HL-60/S4 treated with phorbol 12-myristate 13-acetate at 8.2 ng/mL for 4 days and 3 days (cell line): ENCODE results near the gene TRAF2.
"Not testable (repeated sequence)": the region's sequence is repeated elsewhere in the genome, so short reads cannot be mapped to it uniquely, and the experiment has no call there.

Experiments used
- in situ Hi-C: fragments of 300-500 bp; cut with MboI; formaldehyde crosslinking; loops from 2 replicates; pipeline ENCODE4 v1.15.0; 2022; ENCODE audit warnings: low sequenced_read_pairs

Gene TRAF2

GRCh38 chr9:136876476-136876875 is 9.8 kb upstream of the TRAF2 start:
- in situ Hi-C loops, result no loop called here

- in situ Hi-C loops, result no loop called here
These were observed 5.7 kb upstream of the TRAF2 start for GRCh38 chr9:136880651-136881050.

DNA sequence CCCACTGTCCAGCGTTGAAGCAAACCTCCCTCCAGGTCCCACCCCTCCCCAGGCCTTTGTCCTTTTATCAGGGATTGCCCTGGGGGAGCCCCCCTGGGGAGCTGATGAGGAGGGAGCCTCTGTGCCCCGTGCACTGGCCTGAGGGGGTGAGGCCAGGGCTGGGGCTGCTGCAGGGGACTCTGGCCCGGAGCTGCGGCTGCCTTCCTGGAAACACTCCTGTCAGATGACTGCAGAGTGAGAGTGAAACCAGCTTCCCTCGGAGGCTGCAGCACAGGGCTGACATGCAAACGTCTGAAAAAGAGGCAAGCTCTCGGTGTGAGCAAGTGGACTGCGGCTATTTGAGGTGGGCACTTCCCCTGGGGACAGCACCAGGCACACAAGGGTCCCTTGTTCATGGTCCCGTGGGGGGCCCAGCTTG is 4.6 kb upstream of the TRAF2 start:
- in situ Hi-C loops, result no loop called here

GRCh38 chr9:136882109-136882946 is 4.0 kb upstream of the TRAF2 start:
- in situ Hi-C loops, result no loop called here

DNA sequence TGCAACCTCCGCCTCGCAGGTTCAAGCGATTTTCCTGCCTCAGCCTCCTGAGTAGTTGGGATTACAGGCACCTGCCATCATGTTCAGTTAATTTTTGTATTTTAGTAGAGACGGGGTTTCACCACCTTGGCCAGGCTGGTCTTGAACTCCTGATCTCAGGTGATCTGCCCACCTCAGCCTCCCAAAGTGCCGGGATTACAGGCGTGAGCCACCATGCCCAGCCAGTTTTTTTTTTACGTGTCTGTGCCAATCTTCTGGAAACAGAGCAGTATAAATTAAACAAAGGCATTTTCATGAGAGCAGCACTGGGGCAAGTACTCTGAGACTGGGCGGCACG is 3.4 kb upstream of the TRAF2 start:
- in situ Hi-C loops, result not testable (repeated sequence)

- in situ Hi-C loops, result not testable (repeated sequence)
These were observed 2.6 kb upstream of the TRAF2 start for GRCh38 chr9:136883670-136884069.

DNA sequence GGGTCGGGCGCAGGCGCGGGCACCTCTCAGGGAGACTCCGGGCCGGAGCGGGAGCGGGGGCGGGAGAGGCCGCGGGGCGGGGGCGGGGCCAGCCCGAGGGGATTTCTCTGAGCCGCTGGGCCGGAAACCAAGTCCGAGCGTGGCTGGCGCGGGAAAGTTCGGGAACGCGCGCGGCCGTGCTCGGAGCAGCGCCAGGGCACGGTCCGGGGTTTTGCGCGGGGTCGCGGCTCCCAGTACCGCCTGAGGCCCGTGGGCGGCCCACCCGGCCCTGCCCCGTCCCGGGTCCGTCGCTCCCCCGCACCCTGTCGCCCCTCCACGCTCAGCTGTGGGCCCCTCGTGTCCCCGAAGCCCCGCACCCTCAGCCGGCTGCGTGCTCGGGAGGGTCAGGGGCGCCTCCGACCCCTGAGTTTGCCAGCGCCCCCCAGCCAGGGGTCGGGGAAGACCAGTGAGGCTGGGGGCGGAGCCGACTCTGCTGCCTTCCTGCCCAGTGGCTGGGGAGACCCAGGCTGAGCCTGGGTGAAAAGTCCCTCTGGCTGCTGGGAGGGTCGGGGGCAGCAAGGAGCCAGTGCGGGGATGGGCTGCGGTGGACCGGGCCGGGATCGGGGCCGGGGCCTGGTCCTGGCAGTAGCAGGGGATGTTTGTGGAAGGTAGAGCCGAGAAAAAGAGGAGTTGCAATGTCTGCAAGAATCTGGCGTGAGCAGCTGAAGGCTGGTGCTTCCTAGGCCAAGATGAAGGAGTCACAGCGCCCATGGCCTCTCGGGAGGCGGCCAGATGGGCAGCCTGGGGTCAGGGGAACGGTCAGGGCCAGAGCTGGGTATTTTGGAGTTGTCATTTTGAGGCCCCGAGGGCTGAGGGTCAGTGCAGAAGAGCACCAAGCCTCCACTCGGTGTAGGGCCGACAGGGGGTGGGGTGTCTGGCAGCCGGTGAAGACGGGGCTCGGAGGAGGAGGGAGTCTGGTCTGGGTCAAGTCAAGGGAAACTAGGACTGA is 588 bp downstream of the TRAF2 start:
- in situ Hi-C loops, result no loop called here

DNA sequence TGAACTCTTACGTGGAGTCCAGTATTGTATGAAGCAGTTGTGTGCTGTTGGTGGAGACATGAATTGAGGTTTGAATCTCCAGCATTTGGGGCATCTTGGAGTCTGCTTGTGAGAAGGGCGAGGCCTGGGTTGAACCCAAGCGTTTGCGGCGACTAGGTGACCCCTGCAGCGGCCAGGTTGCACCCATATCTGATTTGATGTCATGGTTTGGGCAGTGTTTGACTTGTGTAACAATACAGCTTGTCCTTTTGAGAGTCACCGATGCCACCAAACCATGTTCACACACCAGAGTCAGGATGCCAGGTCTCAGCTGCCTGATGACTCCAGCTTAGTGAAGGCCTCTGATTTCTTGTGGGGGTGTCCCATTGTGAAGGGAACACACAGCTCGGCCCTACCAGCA is 2.1 kb downstream of the TRAF2 start:
- in situ Hi-C loops, result no loop called here

GRCh38 chr9:136889858-136890257 is 3.5 kb downstream of the TRAF2 start:
- in situ Hi-C loops, result no loop called here

GRCh38 chr9:136890661-136891060 is 4.3 kb downstream of the TRAF2 start:
- in situ Hi-C loops, result no loop called here

GRCh38 chr9:136896027-136896426 is 9.7 kb downstream of the TRAF2 start:
- in situ Hi-C loops, result no loop called here

GRCh38 chr9:136898483-136899100 is 12.3 kb downstream of the TRAF2 start:
- in situ Hi-C loops, result no loop called here

DNA sequence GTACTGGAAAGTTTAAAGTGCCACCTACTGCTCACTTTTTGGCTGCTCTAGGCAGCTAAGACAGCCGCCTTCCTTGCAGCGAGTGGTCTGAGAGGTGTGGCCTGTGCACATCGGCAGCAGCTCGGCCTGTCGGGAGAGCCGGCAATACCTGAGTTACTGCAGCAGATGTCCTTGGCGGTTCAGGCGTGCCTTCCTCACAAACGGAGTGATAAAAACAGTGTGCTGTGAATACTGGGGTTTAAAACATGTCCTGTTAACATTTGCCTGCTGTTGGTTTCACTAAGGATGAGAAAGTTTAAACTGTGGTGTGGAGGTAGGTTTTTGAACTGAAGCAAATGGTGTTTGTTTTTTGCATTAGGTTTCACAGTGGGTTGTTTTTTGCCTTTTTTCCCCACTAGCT is 12.9 kb downstream of the TRAF2 start:
- in situ Hi-C loops, result no loop called here

- in situ Hi-C loops, result no loop called here
These were observed 14.2 kb downstream of the TRAF2 start for GRCh38 chr9:136900556-136900955.

- in situ Hi-C loops, result no loop called here
These were observed 14.7 kb downstream of the TRAF2 start for GRCh38 chr9:136900988-136901515.

DNA sequence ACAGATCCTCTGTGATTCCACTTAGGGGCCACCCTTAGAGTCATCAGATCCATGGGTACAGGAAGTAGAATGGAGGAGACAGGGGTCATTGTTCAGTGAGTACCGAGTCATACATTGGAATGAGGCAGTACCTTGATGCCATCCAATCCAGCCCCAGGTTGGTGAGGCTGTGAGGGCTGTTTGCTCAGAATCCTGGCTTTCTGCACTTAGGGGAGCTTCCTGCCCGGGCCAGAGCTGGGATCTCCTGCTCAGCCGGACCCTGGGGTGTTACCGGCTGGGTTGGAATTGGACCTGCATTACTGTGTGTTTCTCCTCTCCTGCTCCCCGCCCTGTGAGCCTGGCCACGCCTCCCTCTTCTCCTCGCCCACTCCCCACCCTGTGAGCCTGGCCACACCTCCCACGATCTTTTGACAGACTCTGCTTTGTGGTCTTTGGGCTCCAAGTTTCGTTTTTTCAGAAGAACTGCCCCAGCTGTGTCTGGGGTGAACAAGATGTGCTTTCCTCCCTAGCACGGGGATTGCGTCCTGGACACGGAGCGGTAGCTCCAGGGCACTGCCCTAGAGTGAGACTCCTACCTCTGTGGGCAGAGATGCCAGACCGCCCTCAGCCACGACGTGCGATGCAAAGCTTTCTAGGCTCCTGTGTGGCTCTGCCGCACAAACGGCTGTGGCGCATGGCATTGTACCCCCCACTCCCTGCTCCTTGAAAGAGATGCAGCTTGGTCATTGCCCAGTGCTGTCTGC is 15.4 kb downstream of the TRAF2 start:
- in situ Hi-C loops, result no loop called here

DNA sequence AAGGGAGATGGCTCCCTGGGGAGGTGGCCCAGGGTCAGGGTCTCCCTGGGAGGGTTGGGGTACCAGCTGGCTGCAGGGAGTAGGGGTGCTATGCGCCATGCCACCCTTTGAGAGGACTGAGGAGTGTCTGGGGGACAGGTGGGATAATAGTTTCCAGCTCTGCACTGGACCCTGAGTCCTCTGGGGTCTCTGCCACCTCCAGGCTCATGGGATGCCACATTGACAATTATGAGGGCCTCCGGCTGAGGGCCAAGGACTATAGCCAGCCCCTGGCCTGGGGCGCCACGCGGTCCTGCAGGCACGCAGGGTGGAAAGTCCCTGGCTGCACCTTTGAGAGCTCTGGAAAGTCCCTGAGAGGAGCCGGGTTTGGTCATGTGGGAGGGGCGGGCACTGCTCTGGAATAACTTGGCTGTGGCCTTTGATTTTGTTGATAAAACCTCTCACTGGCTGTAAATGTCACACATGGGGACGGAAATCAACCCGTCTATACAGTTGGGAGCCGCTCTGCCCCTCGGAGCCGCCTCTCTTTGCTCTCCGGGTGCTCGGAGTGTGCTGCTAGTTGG is 16.0 kb downstream of the TRAF2 start:
- in situ Hi-C loops, result no loop called here

GRCh38 chr9:136903041-136903554 is 16.8 kb downstream of the TRAF2 start:
- in situ Hi-C loops, result no loop called here

DNA sequence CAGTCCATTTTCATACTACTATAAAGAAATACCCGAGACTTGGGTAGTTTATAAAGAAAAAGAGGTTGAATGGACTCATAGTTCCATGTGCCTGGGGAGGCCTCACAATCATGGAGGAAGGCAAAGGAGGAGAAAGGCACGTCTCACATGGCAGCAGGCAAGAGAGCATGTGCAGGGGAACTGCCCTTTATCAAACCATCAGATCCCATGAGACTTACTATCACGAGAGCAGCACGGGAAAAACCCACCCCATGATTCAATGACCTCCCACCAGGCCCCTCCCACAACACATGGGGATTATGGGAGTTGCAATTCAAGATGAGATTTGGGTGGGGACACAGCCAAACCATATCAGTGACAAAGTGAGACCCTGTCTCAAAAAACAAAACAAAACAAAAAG is 19.9 kb downstream of the TRAF2 start:
- in situ Hi-C loops, result no loop called here
